Loucy (cell line): ENCODE measurements around the gene PIPOX.

ENCODE experiments used
- EZH2phosphoT487 ChIP-seq: fragments of 200-600 bp; IDR thresholded peaks from 2 replicates; pipeline ENCODE4 v1.6.1; 2018; ENCODE audit warnings: antibody characterized with exemption, mild to moderate bottlenecking, moderate library complexity, borderline replicate concordance
- TF ChIP-seq, protein P1 (sequence below): fragments of 200-600 bp; sonication (generic); conservative IDR thresholded peaks from 2 replicates; pipeline ENCODE4 v1.5.1; 2014; ENCODE audit warnings: mild to moderate bottlenecking, antibody characterized with exemption, low read length

DNA sequence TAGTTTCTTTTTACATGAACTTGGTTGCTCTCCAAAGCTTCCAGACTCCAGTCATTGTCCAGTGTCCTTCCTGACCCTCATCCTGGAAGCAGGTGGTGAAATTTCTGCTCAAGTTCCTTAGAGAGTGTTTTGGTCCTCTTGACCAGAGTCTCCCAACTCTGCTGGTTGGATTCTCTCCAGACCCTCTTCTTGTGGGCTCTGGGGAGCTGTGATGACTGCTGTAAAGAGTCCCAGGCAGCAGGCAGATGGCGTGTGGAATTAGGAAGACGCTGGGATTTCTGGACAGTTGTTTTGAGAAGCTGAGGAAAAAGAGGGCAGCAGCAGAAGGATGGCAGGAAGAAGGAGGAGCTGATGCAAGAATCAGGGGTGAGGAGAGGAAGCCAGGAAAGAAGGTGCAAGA is 35.5 kb upstream of the PIPOX start:
- TF ChIP-seq, protein P1, sequence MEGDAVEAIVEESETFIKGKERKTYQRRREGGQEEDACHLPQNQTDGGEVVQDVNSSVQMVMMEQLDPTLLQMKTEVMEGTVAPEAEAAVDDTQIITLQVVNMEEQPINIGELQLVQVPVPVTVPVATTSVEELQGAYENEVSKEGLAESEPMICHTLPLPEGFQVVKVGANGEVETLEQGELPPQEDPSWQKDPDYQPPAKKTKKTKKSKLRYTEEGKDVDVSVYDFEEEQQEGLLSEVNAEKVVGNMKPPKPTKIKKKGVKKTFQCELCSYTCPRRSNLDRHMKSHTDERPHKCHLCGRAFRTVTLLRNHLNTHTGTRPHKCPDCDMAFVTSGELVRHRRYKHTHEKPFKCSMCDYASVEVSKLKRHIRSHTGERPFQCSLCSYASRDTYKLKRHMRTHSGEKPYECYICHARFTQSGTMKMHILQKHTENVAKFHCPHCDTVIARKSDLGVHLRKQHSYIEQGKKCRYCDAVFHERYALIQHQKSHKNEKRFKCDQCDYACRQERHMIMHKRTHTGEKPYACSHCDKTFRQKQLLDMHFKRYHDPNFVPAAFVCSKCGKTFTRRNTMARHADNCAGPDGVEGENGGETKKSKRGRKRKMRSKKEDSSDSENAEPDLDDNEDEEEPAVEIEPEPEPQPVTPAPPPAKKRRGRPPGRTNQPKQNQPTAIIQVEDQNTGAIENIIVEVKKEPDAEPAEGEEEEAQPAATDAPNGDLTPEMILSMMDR: no peak
- no peak for TF ChIP-seq EZH2phosphoT487
